ENCODE measurements around the gene SERPINB7.

DNA sequence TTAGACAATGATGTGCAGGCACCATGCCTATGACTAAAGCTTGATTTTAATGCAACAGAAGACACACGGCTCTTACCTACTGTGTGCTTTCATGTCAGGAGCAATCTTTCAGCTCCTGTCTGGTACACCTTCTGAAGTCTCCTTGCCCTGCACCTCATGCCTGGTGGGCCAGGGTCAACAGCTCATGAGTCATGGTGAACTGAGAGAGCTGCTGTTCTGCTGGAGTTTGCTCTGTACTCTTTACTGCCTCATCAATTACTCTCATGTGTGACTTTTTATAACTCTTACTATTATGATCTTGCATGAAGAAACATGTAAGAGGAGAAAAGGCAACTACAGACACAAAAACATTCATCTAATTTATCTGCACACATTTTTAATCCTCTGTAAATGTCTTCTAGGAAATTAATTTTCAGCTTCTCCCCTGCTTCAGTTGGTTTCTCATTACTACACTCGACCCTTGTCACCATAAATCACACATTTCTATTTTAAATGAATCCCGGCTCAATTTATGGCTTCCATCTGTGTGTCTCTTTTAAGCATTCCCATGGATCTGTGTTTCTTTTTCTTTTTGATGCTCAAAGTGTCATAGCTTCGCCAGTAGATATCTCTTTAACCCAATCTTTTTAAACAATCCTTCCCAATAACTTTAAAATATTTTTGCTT is 9.7 kb downstream of the SERPINB7 start:
- TF ChIP-seq, protein P1, sequence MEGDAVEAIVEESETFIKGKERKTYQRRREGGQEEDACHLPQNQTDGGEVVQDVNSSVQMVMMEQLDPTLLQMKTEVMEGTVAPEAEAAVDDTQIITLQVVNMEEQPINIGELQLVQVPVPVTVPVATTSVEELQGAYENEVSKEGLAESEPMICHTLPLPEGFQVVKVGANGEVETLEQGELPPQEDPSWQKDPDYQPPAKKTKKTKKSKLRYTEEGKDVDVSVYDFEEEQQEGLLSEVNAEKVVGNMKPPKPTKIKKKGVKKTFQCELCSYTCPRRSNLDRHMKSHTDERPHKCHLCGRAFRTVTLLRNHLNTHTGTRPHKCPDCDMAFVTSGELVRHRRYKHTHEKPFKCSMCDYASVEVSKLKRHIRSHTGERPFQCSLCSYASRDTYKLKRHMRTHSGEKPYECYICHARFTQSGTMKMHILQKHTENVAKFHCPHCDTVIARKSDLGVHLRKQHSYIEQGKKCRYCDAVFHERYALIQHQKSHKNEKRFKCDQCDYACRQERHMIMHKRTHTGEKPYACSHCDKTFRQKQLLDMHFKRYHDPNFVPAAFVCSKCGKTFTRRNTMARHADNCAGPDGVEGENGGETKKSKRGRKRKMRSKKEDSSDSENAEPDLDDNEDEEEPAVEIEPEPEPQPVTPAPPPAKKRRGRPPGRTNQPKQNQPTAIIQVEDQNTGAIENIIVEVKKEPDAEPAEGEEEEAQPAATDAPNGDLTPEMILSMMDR (IDR thresholded peaks at IDR 0.05; ENCODE audit: poor library complexity), result no peak
- no peak for TF ChIP-seq EZH2phosphoT487 (IDR thresholded peaks at IDR 0.05; ENCODE audit: low read depth, severe bottlenecking, unreplicated experiment)
- TF ChIP-seq EZH2 (IDR thresholded peaks at IDR 0.05; ENCODE audit: borderline replicate concordance), result no peak
